Stimulated activated CD8-positive, alpha-beta memory T cell treated with anti-CD3 and anti-CD28 coated beads, Interleukin-15, amount 100 ng/mL, for 1 hour (primary cell): ENCODE measurements around the gene HS6ST2.

Experiments
- DNase-seq: peaks from one replicate; pipeline ENCODE4 v3.0.0-alpha.2; 2020; ENCODE audit warnings: low read depth

The HS6ST2 gene

GRCh38 chrX:132613801-132614200 is 344.6 kb downstream of the HS6ST2 start:
- DNase-seq: no peak

DNA sequence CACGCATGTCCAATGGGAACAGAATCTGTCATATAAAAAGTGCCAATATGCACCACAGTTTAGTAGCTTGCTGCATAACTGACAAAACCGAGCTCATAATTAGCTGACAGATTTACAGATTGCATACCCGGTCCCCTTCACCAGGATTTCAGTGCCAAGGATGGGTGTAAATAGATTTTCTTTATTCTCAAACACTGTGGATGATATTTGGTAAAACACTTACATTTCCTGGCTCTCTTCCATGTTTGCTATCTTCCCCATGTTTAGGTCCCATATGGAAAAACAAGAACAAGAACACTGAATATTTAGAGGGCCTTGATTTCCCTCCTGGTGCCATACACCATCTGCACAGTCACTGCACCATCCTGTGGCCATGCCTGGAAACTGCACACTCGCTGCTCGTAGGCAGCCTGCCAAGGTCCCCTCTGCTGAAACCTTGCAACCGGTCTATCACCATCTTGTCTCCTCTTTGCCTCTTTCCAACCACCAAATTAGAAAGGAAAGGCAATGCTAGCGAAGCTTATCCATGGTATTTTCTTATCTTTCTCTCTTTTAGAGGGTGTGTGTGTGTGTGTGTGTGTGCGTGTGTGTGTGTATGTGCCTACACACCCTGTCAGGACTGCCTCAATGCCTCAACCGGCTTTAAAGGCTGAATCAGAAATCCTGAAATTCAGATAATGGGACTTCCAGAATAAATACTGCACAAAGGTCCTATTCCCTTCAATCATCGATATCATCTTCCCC is 345.4 kb downstream of the HS6ST2 start:
- DNase-seq: peak; percentile 4

DNA sequence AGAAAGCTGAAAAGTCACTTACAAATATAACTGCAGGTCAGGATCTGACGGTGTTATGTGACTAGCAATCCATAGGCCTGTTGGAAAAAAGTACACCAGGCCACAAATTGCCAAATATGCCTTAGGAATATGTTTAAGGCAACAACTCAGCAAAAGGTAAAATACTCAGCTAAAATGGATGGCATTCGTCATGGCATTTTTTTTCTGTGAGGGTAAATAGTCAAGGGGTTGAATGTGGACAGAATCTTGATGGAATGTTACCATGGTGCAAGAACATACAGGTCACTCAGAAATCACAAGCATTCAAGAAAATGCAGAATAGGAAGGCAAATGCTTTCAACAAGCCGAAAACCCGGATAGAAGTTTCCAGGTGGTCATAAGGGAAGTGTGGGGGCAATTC is 347.9 kb downstream of the HS6ST2 start:
- DNase-seq: no peak

DNA sequence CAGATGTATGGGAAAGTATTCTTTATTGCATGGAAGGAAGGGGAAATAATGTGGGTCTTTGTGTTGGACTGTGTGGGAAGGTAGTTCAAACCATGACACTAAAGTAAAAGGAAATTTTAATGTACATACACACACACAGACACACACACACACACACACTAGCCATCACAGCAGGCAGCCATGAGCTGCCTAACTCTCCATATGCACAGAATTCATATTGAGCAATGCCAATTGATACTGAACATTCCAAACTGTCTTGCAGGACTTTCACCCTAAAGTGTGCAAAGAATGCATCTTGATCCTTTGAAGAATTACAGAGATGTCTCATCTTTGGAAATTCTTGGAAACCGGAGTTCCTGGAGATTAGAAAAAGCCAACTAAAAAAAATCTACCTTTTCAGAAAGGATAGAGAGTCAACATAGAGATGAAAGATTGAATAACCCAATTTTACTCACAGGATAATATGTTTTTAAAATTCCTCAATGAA is 349.0 kb downstream of the HS6ST2 start:
- no peak for DNase-seq

DNA sequence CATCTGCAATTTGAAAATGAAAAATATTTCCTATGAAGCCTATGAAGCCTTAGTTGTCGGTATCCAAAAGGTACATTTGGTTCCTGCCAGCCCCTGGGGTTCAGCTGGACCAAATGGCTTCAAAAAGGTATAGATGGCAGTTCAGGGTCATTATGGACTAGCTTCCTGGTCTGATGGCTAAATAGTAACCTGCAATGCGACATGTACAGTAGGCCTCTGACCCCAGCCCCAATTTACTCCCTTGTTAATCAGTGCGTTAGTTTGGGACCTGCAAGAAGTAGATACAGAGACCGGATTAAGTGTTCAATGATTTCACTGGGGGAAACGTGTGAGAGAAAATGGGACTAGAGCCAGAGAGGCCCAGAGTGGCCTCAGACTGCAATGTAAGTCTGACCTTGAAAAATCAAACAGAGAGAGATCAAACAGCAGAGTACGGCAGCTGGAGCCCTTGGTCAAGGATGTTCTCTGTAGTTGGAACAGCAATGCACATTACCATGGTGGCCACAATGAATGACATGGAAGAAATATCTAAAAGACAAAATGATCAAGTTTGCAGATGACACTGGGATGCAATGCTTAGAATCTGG is 354.6 kb downstream of the HS6ST2 start:
- DNase-seq: no peak

DNA sequence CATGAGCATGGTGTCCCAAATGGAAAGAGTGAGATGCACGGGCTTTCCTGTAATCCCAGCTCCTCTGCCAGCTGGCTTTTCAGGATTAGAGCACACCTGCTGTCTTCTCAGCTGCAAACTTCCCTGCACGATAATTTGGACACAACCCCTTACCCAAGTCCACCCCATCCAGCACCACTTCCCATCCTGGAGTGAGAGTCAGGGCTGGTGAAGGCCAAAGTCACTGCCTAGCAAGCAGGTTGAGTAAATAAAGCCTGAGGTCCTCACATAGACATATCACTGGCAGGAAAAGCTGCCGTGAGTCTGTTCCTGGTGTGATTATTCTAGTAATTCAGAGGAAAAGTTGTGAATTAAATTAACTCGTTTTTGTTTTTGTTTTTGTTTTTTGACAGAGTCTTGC is 355.7 kb downstream of the HS6ST2 start:
- no peak for DNase-seq

- no peak for DNase-seq
Measured at GRCh38 chrX:132594999-132595398, 363.4 kb downstream of the HS6ST2 start.

DNA sequence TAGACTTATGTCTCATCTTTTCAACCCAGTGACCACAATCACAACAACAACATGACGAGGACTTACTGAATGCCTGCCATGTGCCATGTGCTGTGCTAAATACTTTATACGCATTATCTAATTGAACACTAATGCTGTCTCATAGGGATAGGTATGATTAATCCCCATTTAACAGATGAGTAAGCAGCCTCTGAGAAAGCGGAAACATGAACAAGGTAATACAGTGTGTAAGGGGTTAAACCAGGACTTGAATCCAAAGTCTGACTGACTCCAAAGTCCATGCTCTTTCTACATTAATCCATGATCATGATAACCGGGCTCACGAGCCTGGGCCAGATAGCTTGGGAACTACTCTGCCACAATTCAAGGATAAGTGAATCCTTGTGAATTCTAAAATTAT is 364.3 kb downstream of the HS6ST2 start:
- no peak for DNase-seq

DNA sequence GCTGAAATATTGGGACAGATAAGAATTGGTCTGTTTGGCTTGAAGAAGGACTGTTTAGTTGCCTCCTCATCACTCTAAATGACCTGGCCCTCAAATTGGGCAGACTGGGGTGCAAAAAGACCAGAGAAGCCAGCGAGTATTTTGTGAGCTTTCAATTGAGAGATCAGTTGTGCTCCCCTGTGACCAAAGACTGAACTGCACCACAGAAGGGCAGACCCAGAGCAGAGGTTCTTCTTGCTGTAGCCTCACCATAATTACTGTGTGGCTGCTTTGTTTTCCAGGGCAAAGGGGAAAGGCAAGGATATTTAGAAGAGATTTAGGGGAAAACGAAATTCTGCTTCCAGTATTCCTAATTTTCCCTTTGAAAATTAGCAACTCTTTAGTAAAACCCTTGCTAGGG is 365.5 kb downstream of the HS6ST2 start:
- DNase-seq: no peak

GRCh38 chrX:132591719-132592275 is 366.6 kb downstream of the HS6ST2 start:
- no peak for DNase-seq

DNA sequence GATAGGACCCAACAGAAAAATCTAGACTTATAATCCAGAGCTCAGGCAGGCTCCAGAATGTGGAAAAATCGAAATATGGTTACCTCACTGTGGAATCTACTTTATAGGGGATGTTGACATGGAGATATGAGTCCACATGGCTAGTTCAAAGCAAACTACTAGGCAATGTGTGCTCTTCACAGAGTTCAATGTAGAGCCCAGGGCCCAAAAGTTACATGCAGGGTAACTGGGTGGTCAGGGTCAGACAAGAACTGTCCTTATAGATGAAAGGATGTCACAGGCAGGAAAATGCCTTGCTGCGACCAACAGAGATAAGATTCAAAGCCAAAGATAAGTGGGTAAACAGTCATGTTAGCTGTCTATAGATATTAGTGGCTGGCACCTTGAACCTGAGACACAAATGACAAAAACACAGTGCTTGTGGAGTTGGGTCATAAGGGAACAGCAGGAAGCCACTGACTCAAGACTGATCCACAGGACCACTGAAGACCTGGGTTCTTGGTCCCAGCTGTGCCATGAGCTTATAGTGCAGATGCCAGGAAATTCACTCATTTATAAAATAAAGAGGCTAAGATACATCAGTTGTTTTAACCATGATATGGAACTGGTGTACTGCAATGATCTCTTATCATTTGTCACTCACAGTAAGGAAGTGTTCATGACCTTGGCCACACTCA is 367.9 kb downstream of the HS6ST2 start:
- DNase-seq: no peak

DNA sequence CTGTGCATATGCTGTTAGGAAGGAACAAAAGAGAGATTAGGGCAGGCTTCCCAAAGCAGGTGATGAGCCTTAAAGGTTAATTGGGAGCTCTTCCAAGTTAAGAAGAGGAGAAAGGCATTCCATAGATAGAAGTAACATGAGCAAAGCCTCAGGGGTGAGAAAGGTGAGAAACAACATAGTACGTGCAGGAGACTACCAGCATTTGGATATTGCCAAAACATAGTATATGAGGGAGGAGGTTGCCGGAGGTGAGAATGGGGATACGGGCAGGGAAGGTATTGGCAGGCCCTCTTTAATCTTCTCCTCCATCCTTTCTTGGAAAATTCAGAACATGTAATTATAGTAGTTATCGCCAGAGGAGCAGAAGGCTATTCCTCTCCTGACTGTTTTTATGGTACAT is 373.5 kb downstream of the HS6ST2 start:
- no peak for DNase-seq

DNA sequence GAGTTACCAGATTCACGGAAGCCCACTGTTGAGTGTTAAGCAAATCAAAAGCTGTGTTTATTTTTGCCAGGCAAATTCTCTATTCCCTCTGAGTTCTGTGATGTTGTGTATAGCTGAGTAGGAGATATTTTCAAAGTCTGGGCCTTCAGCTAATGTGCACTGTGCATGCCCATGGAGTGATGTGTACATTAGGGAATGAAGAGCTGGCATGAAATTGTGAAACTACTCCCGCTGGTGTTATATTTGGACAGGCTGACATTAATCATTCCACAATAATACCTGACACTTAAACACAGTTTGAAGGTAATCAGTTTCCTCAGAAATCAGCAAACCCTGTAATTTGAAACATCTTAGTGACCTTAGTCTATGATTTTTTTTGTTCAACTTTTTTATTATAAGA is 381.5 kb downstream of the HS6ST2 start:
- no peak for DNase-seq
